GM10266 (cell line): ENCODE results near the gene TYRO3.
"Not testable (repeated sequence)": the region's sequence is repeated elsewhere in the genome, so short reads cannot be mapped to it uniquely, and the experiment has no call there.

Experiments
- DNase-seq: peaks from one replicate; pipeline ENCODE4 v3.0.0; 2012; ENCODE audit errors: extremely low spot score
- TF ChIP-seq, protein P1 (sequence below): IDR thresholded peaks from 2 replicates; pipeline ENCODE4 v1.5.1; 2012; ENCODE audit warnings: mild to moderate bottlenecking, low read depth; ENCODE audit not compliant: control insufficient read depth, insufficient read depth; ENCODE audit errors: missing control alignments

TYRO3 gene

DNA sequence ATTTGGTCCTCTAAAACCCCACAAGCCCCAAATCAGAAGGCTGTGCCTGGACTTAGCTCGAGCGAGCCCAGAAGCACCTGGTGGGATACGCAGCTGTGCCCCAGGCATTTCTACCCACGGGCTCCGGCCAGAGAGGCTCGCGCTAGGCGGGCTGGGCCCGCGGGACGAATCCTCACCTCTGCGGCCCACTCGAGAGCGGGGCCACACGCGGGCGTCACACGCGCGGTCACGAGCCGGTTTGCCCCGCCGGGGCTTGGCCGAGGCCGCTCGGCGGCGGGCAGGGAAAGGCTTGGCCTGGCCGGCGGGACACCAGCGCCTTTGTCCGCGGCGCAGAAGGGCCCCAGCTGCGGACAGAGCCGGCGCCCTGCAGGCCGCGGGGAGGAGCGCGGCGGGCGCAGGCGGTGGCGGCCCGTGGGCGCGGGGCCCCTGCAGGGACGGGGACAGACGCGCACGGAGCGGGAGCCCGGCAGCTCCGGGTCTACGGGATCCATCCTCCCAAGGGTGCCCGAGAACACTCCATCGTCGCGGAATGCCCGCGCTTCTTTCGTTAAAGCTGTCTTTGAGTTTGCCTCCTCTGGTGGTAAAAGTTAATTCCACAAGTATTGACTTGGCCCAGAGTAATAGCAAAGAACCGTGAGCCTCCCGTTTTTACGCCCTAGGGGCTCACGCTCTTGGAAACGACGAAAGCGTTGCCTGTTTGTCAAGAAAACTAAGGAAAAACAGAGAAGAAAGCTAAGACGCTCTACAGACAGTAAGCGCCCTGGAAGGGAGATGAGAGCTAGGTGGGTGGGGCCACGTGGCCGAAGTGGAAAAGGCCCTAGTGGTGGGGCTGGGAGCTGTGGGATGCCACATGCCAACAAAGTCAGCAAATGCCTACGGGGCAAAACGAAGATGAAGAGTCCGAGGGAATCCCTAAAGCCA lies 26.4 kb downstream of the TYRO3 start:
- TF ChIP-seq, protein P1, sequence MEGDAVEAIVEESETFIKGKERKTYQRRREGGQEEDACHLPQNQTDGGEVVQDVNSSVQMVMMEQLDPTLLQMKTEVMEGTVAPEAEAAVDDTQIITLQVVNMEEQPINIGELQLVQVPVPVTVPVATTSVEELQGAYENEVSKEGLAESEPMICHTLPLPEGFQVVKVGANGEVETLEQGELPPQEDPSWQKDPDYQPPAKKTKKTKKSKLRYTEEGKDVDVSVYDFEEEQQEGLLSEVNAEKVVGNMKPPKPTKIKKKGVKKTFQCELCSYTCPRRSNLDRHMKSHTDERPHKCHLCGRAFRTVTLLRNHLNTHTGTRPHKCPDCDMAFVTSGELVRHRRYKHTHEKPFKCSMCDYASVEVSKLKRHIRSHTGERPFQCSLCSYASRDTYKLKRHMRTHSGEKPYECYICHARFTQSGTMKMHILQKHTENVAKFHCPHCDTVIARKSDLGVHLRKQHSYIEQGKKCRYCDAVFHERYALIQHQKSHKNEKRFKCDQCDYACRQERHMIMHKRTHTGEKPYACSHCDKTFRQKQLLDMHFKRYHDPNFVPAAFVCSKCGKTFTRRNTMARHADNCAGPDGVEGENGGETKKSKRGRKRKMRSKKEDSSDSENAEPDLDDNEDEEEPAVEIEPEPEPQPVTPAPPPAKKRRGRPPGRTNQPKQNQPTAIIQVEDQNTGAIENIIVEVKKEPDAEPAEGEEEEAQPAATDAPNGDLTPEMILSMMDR, result no peak
- no peak for DNase-seq

DNA sequence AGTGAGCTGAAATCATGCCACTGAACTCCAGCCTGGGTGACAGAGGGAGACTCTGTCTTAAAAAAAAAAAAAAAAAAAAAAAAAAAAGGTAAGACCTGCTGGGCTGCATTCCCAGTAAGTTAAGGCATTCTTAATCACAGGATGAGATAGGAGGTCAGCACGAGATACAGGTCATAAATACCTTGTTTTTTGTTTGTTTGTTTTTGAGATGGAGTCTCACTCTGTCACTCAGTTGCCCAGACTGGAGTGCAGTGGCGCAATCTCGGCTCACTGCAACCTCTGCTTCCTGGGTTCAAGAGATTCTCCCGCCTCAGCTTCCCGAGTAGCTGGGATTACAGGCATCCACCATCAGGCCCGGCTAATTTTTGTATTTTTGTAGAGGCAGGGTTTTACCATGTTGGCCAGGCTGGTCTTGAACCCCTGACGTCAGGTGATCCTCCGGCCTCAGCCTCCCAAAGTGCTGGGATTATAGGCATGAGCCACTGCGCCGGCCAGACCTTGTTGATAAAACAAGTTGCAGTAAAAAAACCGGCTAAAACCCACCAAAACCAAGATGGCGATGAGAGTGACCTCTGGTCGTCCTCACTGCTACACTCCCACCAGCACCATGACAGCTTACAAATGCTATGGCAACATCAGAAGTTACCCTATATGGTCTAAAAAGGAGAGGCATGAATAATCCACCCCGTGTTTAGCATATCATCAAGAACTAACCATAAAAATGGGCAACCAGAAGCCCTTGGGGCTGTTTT lies 27.7 kb downstream of the TYRO3 start:
- not testable (repeated sequence) for DNase-seq

DNA sequence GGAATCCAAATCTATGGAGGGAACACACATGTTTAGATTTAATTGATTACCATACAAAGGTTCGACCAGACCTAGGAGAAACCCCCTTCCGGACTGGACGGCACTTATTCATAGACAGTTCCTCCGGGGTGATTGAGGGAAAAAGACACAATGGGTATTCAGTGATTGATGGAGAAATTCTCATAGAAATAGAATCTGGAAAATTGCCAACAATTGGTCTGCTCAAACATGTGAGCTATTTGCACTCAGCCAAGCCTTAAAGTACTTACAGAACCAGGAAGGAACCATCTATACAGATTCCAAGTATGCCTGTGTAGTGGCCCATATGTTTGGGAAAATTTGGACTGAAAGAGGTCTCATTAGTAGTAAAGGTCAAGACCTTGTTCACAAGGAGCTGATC lies 30.0 kb downstream of the TYRO3 start:
- not testable (repeated sequence) for DNase-seq

DNA sequence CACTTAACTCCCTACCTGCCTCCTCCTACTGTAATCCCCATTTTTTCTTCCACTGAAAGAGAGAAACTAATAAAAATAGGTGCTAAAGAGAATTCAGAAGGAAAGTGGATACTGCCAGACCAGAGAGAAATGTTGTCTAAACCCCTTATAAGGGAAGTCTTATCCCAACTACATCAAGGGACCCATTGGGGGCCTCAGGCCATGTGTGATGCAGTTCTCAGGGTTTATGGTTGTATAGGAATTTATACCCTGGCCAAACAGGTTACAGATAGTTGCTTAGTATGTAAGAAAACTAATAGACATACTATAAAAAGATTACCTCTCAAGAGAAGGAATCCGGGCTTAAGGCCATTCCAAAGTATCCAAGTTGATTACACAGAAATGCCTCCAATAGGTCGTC lies 30.6 kb downstream of the TYRO3 start:
- DNase-seq, result not testable (repeated sequence)

DNA sequence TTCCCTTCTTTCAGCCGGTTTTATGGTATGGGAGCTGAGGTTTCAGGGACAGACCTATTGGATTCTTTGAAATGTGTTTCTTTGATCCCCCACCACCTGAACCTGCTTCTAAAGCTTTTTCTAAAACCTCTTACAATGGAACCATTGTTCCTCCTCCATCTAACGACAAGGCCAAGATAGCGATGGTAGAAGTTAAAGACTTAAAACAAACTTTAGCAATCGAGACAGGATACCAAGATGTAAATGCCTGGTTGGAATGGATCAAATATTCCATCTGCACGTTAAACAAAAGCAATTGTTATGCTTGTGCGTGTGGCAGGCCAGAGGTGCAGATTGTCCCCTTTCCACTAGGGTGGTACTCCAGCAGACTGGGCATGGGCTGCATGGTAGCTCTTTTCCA lies 32.2 kb downstream of the TYRO3 start:
- DNase-seq, result not testable (repeated sequence)

DNA sequence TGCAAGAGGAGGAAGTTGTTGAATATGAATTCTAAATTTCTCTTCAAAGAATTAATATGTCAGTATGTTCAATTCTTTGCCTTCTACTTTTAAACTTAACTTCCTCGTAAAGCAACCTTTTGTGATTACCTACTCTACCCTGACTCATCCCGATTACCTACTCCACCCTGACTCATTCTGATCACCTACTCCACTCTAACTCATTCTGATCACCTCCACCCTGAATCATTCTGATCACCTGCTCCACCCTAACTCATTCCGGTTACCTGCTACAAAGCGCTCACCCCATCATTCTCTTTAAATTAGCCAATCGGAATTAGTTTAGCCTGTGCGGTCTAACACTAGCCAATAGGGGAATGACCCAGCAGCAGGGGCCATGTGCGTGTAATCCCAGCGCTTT lies 33.7 kb downstream of the TYRO3 start:
- DNase-seq, result not testable (repeated sequence)

DNA sequence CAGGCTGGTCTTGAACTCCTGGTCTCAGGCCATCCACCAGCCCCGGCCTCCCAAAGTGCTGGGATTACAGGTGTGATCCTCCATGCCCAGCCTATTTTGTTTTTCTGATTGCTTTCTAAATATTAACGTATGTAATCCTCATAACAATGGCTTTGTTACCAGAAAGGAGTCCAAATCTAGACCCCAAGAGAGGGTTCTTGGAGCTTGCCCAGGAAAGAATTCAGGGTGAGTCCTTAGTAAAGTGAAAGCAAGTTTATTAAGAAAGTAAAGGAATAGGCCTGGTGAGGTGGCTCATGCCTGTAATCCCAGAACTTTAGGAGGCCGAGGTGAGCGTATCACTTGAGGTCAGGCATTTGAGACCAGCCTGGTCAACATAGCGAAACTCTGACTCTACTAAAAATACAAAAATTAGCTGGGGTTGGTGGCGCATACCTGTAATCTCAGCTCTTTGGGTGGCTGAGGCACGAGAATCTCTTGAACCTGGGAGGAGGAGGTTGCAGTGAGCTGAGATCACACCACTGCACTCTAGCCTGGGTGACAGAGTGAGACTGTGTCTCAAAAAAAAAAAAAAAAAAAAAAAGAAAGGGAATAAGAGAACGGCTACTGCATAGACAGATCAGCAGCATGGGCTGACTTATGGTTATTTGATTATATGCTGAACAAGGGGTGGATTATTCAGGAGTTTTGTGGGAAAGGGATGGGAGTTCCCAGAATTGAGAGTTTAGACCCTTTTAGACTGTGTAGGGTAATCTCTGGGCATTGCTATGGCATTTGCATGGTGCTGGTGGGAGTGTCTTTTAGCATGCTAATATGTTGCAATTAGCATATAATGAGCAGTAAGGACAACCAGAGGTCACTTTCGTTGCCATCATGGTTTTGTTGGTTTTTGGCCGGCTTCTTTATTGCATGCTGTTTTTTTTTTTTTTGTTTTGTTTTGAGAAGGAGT lies 36.1 kb downstream of the TYRO3 start:
- TF ChIP-seq, protein P1, result no peak
- no peak for DNase-seq

DNA sequence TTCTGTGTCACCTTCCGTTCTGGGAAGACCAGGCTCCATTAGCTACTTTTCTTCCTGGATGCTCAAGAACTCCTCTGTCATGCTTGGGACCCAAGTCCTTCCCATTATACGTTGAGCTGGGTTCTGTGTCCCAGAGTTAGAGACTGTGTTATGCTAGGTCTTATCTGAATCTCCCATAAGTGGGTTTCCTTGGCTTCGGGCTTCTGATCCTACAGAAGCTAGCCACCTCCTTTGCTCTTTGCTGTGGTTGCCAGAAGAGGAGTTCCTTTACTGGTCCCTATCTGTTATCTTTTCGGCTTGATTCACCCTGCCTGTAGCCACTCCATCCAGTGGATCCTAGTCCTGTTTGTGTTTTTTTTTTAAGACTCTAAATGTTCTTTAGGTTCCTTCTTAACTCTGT lies 38.0 kb downstream of the TYRO3 start:
- TF ChIP-seq, protein P1, result no peak
- no peak for DNase-seq

DNA sequence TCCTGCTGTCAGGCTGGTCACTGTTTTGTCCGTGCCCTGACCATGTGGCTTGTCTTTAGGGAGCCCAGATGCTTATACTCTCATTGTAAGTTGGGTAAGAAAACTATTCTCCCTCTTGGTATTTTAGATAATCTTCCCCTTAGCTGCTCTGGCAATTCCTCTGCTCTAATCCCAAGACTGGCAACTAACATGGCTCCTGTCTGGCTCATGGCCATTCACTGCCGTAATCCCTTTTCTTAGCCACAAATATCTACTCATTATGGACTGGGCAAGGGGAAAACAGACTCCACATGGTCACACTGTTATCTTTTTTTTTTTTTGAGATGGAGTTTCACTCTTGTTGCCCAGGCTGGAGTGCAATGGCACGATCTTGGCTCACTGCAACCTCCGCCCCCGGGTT lies 38.8 kb downstream of the TYRO3 start:
- TF ChIP-seq, protein P1, result no peak
- DNase-seq, result no peak
